Liver (tissue), 3 donors: ENCODE measurements around the gene IGDCC3.

Experiments used
- EGR1 ChIP-seq, 2 donors: IDR thresholded peaks; 2 replicates each; pipeline ENCODE4 v1.6.1; 2016 to 2018; ENCODE audit warnings: antibody characterized with exemption in 2 of 2, low read depth in 2 of 2
- GABPA ChIP-seq, 2 donors: IDR thresholded peaks in 1 of 2; conservative IDR thresholded peaks in 1 of 2; 2 replicates each; pipeline ENCODE4 v1.6.1; 2016; ENCODE audit warnings: antibody characterized with exemption in 2 of 2, mild to moderate bottlenecking in 1 of 2, moderate library complexity in 1 of 2
- RXRA ChIP-seq, 2 donors: IDR thresholded peaks; 2 replicates each; pipeline ENCODE4 v1.6.1; 2017 to 2018; ENCODE audit warnings: antibody characterized with exemption in 2 of 2, mild to moderate bottlenecking in 1 of 2
- TAF1 ChIP-seq: conservative IDR thresholded peaks from 2 replicates; pipeline ENCODE4 v1.6.1; 2016; ENCODE audit warnings: antibody characterized with exemption, mild to moderate bottlenecking
- TF ChIP-seq, protein P1 (sequence below): fragments of 150-350 bp; IDR thresholded peaks from 2 replicates; pipeline ENCODE4 v1.5.1; 2017; ENCODE audit warnings: improper control_type of control experiment, low read depth, low read length; ENCODE audit not compliant: missing input control
- TF ChIP-seq, protein P2 (sequence below): IDR thresholded peaks from 2 replicates; pipeline ENCODE4 v1.6.1; 2016; ENCODE audit warnings: antibody characterized with exemption
- donor health status: healthy.
- donor health status: healthy.

DNA sequence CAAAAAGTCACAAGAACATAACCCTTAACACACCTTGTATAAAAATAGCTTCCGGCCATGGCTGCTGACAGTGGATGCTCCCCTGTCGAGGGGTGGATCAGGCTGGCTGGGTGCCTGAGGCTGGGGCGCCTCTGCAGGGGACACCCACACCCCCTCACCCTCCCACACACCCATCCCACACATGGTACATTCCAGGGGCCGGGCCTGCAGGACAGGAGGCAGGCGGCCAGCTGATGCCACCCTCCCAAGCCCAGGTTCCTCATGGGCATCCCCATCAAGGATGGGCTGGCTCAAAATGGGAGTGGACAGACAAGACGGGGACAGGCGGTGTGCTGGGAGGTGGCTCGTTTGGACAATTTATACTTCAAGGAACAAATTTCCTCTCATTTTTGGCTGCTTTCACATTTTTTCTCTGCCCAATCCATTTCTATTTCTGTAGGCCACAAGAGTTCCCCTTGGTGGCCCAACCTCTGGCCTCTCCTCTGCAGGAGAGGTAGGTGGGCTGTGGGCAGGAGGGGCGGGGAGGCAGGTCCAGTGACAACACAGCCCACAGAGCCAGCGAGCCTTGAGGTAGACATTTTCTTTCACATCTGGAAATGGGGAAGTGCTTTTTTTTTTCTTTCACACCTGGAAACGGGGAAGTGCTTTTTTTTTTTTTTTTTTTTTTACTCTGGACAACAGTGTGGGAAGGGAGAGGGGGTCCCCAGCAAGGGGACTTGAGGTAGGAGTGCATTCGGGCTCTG is 50.0 kb downstream of the IGDCC3 start:
- TF ChIP-seq, protein P1, sequence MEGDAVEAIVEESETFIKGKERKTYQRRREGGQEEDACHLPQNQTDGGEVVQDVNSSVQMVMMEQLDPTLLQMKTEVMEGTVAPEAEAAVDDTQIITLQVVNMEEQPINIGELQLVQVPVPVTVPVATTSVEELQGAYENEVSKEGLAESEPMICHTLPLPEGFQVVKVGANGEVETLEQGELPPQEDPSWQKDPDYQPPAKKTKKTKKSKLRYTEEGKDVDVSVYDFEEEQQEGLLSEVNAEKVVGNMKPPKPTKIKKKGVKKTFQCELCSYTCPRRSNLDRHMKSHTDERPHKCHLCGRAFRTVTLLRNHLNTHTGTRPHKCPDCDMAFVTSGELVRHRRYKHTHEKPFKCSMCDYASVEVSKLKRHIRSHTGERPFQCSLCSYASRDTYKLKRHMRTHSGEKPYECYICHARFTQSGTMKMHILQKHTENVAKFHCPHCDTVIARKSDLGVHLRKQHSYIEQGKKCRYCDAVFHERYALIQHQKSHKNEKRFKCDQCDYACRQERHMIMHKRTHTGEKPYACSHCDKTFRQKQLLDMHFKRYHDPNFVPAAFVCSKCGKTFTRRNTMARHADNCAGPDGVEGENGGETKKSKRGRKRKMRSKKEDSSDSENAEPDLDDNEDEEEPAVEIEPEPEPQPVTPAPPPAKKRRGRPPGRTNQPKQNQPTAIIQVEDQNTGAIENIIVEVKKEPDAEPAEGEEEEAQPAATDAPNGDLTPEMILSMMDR: no peak
- TF ChIP-seq, protein P2, sequence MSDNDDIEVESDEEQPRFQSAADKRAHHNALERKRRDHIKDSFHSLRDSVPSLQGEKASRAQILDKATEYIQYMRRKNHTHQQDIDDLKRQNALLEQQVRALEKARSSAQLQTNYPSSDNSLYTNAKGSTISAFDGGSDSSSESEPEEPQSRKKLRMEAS: no peak
- TF ChIP-seq GABPA (IDR thresholded peaks at IDR 0.05 in 1 of 2, conservative IDR thresholded peaks at IDR 0.05 in 1 of 2) (no peak), EGR1 (IDR thresholded peaks at IDR 0.05; ENCODE audit: low read depth in 2 of 2) (no peak), TAF1 (no peak), RXRA (IDR thresholded peaks at IDR 0.05) (no peak)
